ENCODE results near the gene MEN1. TPM values are rescaled to one million over a fixed set of nuclear protein-coding genes. Genes with fewer than 3 reads are reported as not detected.

The MEN1 gene
- total RNA-seq, 2 donors from 2014 or later = 33.8 to 36.3 TPM

Other genes starting within 250 kb of the MEN1 start
- not detected for gene SLC22A12, start 219.3 kb downstream of the MEN1 start, total RNA-seq
- gene NRXN2, start 87.4 kb downstream of the MEN1 start, total RNA-seq = under 1 TPM; 0.37 to 0.55 TPM
- 10 to 100 TPM; 18.8 to 27.9 TPM for gene RASGRP2, start 66.4 kb downstream of the MEN1 start, total RNA-seq
- gene PYGM, start 50.6 kb downstream of the MEN1 start, total RNA-seq = 1 to 10 TPM; 4.0 to 4.5 TPM
- gene SF1, start 32.0 kb downstream of the MEN1 start, total RNA-seq = 100 to 1,000 TPM; 332 to 337 TPM
- gene MAP4K2, start 7.3 kb downstream of the MEN1 start, total RNA-seq = 10 to 100 TPM; 74.7 to 84.5 TPM
- gene CDC42BPG, start 34.1 kb upstream of the MEN1 start, total RNA-seq = 1 to 10 TPM; 1.1 to 1.5 TPM
- gene EHD1, start 68.1 kb upstream of the MEN1 start, total RNA-seq = 100 to 1,000 TPM; 136 to 159 TPM
- 10 to 100 TPM; 20.9 to 27.0 TPM for gene ATG2A, start 106.7 kb upstream of the MEN1 start, total RNA-seq
- 10 to 100 TPM; 15.0 to 24.0 TPM for gene PPP2R5B, start 114.1 kb upstream of the MEN1 start, total RNA-seq
- gene GPHA2, start 125.3 kb upstream of the MEN1 start, total RNA-seq = under 1 TPM; 0.58 to 0.81 TPM
- 1 to 10 TPM; 1.7 to 2.7 TPM for gene MAJIN, start 161.6 kb upstream of the MEN1 start, total RNA-seq
- under 1 TPM; 0.31 to 0.39 TPM for gene BATF2, start 186.4 kb upstream of the MEN1 start, total RNA-seq
- 100 to 1,000 TPM in 1 of 2 donors, 10 to 100 TPM in 1; 96.0 to 101 TPM for gene ARL2, start 203.6 kb upstream of the MEN1 start, total RNA-seq
- gene SNX15, start 216.9 kb upstream of the MEN1 start, total RNA-seq = 10 to 100 TPM; 31.5 to 38.7 TPM
- 10 to 100 TPM; 18.1 to 21.6 TPM for gene SAC3D1, start 230.7 kb upstream of the MEN1 start, total RNA-seq
- gene NAALADL1, start 248.0 kb upstream of the MEN1 start, total RNA-seq = 10 to 100 TPM; 25.0 to 31.6 TPM

Measured in activated T-cell treated with anti-CD3 and anti-CD28 coated beads, Interleukin-2, amount 50 U/mL, for 72 hours (primary cell).